ENCODE data around the gene RRAGB.

DNA sequence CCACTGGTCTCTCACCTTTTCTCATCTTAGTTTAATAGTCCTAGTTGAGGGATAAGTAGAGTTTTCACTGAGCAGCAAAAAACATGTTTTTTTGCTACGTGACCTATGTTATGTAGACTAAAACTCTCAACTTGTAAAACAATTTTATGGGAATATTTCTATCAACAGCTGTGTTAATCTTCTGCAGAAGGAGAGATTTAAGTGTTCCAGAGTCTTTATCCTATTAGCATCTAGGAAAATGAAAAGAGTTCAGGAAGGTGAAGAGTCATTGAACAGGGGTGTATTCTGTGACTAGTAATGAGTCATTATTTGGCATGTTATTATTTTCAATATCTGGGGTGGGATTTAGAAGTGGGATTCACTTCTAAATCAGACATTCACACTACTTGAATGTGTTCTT lies 41.9 kb downstream of the RRAGB start:
- TF ChIP-seq, protein P1, sequence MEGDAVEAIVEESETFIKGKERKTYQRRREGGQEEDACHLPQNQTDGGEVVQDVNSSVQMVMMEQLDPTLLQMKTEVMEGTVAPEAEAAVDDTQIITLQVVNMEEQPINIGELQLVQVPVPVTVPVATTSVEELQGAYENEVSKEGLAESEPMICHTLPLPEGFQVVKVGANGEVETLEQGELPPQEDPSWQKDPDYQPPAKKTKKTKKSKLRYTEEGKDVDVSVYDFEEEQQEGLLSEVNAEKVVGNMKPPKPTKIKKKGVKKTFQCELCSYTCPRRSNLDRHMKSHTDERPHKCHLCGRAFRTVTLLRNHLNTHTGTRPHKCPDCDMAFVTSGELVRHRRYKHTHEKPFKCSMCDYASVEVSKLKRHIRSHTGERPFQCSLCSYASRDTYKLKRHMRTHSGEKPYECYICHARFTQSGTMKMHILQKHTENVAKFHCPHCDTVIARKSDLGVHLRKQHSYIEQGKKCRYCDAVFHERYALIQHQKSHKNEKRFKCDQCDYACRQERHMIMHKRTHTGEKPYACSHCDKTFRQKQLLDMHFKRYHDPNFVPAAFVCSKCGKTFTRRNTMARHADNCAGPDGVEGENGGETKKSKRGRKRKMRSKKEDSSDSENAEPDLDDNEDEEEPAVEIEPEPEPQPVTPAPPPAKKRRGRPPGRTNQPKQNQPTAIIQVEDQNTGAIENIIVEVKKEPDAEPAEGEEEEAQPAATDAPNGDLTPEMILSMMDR (IDR thresholded peaks at IDR 0.05): no peak
- no peak for TF ChIP-seq POLR2AphosphoS5 (IDR thresholded peaks at IDR 0.05)
